Hematopoietic multipotent progenitor cell treated with erythropoietin and hydrocortisone succinate and interleukin-3 and kit ligand, for 4 days (in vitro differentiated cells): ENCODE measurements around the gene TFAP2A.

Experiments
- DNase-seq: peaks from one replicate; pipeline ENCODE4 v3.0.0-alpha.2; 2015

The TFAP2A gene

GRCh38 chr6:10425975-10426780 is 11.3 kb upstream of the TFAP2A start:
- peak; percentile 10 for DNase-seq

- DNase-seq, result no peak
Measured at GRCh38 chr6:10425176-10425974, 10.5 kb upstream of the TFAP2A start.

GRCh38 chr6:10424040-10424439 is 9.2 kb upstream of the TFAP2A start:
- DNase-seq, result peak; percentile 38

- DNase-seq, result no peak
Measured at GRCh38 chr6:10422737-10423034, 7.8 kb upstream of the TFAP2A start.

GRCh38 chr6:10421921-10422736 is 7.3 kb upstream of the TFAP2A start:
- no peak for DNase-seq

GRCh38 chr6:10421158-10421920 is 6.5 kb upstream of the TFAP2A start:
- DNase-seq, result no peak

- DNase-seq, result no peak
Measured at GRCh38 chr6:10420546-10421157, 5.8 kb upstream of the TFAP2A start.

- DNase-seq, result no peak
Measured at GRCh38 chr6:10419749-10420545, 5.1 kb upstream of the TFAP2A start.

GRCh38 chr6:10418862-10419748 is 4.2 kb upstream of the TFAP2A start:
- DNase-seq, result no peak

- DNase-seq, result no peak
Measured at GRCh38 chr6:10418361-10418861, 3.5 kb upstream of the TFAP2A start.

- no peak for DNase-seq
Measured at GRCh38 chr6:10417681-10418104, 2.8 kb upstream of the TFAP2A start.

- no peak for DNase-seq
Measured at GRCh38 chr6:10416863-10417641, 2.2 kb upstream of the TFAP2A start.

- no peak for DNase-seq
Measured at GRCh38 chr6:10416516-10416862, 1.6 kb upstream of the TFAP2A start.

- DNase-seq, result no peak
Measured at GRCh38 chr6:10415617-10416480, 975 bp upstream of the TFAP2A start.

GRCh38 chr6:10413850-10414738 is 780 bp downstream of the TFAP2A start:
- DNase-seq, result no peak

GRCh38 chr6:10413262-10413849 is 1.5 kb downstream of the TFAP2A start:
- no peak for DNase-seq
